Stimulated activated CD8-positive, alpha-beta memory T cell treated with anti-CD3 and anti-CD28 coated beads, Interleukin-4, amount 100 ng/mL, for 48 hours (primary cell): Measurements from ENCODE around the gene DAAM2.
A peak's percentile ranks its signal among the peaks of the same experiment; 100 is the strongest.

Experiments used
- DNase-seq: peaks from one replicate; pipeline ENCODE4 v3.0.0-alpha.2; 2020

DAAM2 gene

GRCh38 chr6:39850736-39851297 is 58.6 kb downstream of the DAAM2 start:
- DNase-seq = no peak

DNA sequence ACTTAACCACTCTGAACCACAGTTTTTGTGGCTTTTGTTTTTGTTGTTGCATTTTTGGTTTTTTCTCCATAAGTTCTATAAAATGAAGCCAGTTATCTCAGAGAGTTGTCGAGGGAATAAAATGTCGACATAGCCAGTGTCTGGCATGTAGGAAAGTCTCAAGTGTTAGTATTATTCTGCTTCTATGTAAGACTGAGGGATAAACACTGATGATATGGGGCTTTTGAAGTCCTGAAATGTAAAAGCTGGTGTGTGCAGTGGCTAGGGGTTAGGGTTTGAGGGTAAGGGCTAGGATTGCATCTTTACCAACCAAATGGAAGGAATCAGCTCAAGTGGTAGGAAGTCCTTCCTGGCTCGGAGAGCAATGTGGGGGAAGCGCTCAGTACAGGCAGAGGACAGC is 59.2 kb downstream of the DAAM2 start:
- DNase-seq = no peak

GRCh38 chr6:39852324-39852723 is 60.1 kb downstream of the DAAM2 start:
- no peak for DNase-seq

GRCh38 chr6:39853604-39854003 is 61.4 kb downstream of the DAAM2 start:
- DNase-seq = no peak

GRCh38 chr6:39855356-39855995 is 63.3 kb downstream of the DAAM2 start:
- no peak for DNase-seq

GRCh38 chr6:39859025-39859424 is 66.8 kb downstream of the DAAM2 start:
- no peak for DNase-seq

- no peak for DNase-seq
Measured at GRCh38 chr6:39861663-39862062, 69.5 kb downstream of the DAAM2 start.

- peak; percentile 88 for DNase-seq
Measured at GRCh38 chr6:39865011-39865888, 73.1 kb downstream of the DAAM2 start.

DNA sequence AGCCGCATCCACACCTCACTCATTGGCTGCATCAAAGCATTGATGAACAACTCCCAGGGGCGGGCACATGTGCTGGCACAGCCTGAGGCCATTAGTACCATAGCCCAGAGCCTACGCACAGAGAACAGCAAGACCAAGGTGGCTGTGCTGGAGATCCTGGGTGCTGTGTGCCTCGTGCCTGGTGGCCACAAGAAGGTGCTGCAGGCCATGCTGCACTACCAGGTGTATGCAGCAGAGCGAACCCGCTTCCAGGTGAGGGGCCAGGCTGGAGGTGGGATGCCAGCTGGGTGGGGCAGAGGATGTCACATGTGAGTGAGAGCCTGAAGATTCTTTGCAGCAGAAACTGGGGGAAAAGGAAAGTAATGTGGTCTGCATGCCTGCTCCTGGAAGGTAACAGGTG is 75.4 kb downstream of the DAAM2 start:
- DNase-seq = no peak

- DNase-seq = no peak
Measured at GRCh38 chr6:39870950-39871349, 78.8 kb downstream of the DAAM2 start.

GRCh38 chr6:39873439-39873838 is 81.3 kb downstream of the DAAM2 start:
- no peak for DNase-seq

GRCh38 chr6:39876111-39876510 is 83.9 kb downstream of the DAAM2 start:
- DNase-seq = no peak

- DNase-seq = no peak
Measured at GRCh38 chr6:39876826-39877225, 84.7 kb downstream of the DAAM2 start.

DNA sequence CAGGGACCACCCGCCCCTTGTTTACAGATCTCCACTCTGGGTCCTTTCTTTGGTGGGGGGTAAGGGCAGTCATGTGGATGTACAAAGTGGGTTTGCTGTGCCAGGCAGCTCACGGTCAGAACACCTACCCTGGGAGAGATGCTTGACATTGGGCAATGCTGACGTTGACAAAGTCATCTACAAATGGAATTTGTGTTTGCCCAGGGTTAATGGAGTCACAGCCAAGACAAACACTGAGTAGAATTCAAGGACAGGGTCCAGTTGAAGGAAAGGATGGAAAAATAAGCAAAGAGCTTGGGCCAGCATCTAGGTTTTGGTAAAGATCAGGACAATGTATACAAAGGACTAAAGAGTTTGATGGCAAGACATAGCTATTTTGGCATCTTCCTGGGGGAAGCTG is 87.4 kb downstream of the DAAM2 start:
- no peak for DNase-seq

DNA sequence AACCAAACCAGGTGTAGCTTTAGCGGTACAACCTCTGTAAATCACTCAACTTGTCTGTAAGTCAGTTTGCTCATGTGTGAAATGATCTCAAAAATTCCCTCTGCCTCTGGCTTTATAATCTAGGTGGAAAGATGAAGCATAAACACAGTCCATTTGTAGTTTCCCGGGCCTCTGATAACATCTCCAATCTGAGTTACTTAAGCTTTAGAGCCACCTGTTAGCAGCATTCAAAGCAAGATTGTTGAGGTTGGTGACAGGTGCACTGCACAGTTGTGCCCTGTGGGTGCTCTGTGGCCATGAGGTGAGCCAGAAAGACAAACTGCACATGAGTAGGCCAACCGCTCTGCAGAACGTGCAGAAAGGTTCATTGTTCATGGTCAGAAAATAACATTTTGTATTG is 88.4 kb downstream of the DAAM2 start:
- DNase-seq = no peak

- DNase-seq = no peak
Measured at GRCh38 chr6:39881851-39882530, 89.8 kb downstream of the DAAM2 start.

DNA sequence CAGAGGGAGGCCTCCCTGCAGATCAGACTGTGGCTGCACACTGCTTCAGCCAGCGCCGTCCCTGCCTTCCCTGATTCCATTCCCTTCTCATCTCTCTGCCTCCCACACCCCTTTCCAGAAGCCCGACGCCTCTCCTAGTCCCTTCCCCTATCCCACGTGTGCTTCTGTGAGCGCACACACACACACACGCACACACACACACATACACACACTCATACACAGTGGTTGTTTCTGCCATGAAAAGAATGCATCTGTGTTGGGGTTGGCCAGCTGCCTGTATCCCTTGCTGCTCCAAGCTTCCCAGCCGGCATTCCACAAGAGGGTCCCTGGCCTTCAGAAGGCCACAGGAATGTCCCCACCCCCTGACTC is 90.3 kb downstream of the DAAM2 start:
- no peak for DNase-seq

DNA sequence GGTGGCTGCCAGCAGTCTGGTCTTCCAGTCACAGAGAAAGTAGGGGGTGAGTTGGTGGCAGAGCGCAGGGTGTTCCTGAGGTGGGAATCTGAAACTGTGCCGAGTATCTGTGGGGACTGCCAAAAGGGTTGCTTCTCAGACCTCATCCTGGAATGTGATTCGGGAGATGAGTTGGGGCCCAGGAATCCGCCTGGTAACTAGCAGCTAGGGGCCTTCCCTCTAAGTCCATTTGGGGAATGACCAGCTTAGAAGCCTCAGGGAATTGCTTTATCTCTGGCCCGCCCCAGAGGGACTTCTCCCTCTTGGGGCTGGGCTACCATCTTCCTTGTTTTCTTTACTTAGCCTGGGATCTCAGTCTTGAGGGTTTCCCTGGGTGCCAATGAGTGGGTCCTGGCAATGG is 92.5 kb downstream of the DAAM2 start:
- DNase-seq = no peak

- DNase-seq = no peak
Measured at GRCh38 chr6:39885691-39886090, 93.5 kb downstream of the DAAM2 start.

GRCh38 chr6:39886871-39887270 is 94.7 kb downstream of the DAAM2 start:
- no peak for DNase-seq

- no peak for DNase-seq
Measured at GRCh38 chr6:39887692-39888450, 95.7 kb downstream of the DAAM2 start.

DNA sequence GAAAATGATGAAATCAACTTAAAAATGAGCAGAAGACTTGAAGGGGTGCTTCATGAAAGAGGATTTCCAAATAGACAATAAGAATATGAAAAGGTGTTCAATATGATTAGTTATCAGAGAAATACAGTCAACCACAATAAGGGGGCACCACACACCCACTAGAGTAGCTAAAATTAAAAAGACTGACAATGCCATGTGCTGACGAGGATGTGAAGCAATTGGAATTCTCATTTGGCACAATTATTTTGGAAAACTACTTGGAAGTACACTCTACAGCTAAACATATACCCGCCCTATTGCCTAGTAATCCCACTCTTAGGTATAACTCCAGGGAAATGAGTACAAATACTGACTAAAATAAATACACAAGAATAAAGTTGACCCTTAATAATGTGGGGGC is 97.1 kb downstream of the DAAM2 start:
- DNase-seq = no peak

- no peak for DNase-seq
Measured at GRCh38 chr6:39891353-39891752, 99.2 kb downstream of the DAAM2 start.
